Inflammatory macrophage treated with lipopolysaccharide for 4 hours (primary cell): ENCODE data around the gene PLEKHG1.

Source experiments
- DNase-seq: peaks from one replicate; pipeline ENCODE4 v3.0.0-alpha.2; 2020

Gene PLEKHG1

GRCh38 chr6:150622476-150622875 lies 22.8 kb downstream of the PLEKHG1 start:
- no peak for DNase-seq

- DNase-seq = peak; percentile 81
Observed at GRCh38 chr6:150622941-150623874, 23.5 kb downstream of the PLEKHG1 start.

DNA sequence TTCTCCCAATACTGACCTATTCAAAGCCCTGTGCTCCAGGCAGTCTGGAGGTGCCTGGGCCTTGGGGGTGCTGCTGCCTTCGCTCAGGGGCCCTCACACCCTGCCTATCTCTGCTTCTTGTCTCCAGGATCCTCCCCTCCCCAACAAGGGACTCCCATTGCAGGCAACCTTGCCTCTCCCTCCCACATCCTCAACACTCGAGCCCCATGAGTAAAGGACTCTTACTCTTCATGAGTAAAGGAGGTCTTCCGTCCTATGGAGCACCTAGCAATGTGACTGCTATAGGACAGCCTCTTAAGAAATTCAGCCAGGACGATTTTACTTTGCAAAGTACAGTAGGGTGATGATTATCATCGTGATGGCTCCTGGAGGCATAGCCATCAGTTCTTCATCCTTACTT lies 24.5 kb downstream of the PLEKHG1 start:
- DNase-seq = no peak

DNA sequence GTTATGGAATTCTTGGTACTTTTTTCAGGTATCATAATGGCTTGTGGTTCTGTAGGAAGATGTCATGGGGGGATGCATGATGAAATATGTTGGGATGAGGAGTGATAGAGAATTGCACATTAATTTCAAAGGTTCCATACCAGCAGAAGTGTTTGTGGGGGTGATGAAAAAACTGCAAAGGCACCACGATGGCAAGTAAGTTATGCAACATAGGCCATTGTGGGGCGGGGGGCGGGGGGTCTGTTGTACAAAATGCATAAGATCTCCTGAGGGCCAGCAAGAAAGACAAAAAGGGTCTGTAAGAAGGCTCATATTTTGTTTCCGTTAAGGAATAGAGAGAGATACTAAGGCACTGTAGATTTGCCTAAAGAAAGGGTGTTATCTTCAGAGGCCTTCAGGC lies 26.2 kb downstream of the PLEKHG1 start:
- no peak for DNase-seq

DNA sequence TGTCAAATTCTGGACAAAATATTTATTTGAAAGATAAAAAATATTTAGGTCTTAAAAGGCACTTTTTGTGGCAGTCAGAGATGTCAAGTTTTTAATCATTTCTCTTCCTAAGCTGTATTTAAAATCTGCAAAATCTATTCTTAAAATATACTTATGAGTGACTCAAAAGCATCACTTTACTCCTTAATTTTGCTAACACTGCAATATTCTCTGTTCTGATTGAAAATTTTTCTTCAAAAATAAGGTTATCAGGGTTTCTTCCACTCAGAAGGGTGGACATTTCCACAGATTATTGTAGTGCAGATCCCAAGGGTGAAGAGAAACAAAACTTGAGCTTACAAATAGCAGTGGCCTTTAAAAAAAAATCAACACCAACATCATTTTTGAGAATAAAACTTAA lies 27.5 kb downstream of the PLEKHG1 start:
- DNase-seq = no peak

DNA sequence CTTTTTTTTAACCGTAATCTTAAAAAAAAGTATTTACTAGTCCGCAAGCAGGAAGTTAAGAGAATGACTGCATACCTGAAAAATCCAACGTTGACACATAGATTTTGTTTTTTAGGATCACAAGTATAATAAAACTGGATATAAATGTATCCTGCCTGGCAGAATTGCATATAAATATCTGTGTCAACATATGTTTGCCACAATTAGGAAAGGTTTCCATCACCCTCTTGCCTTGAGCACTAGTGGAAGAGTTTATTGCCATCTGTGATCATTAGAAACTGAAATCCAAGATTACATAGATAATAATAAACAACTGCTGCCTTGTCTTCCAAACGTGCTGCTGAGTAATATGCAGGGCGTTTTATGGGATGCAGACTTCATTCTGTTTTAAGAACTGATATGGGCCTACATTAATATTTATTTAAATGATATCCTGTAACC lies 27.9 kb downstream of the PLEKHG1 start:
- DNase-seq = no peak

DNA sequence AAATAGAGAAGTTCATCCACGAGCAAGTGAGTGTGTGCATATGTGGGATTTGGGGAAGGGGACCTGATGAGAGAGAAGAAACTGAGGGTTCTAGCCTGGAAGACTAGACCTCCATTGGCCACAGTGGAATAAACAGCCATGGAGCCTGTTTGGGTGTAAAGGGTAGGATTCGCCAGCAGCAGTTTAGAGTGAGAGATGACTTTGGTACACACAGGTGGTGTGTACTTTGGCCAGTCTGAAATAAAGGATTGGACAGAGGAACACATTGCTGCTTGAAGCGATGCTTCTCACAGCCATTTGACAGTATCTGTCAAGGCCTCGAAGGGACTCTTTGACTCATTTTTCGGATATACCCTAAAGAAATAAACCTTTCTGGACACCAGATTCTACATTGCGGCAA lies 29.2 kb downstream of the PLEKHG1 start:
- DNase-seq = no peak

DNA sequence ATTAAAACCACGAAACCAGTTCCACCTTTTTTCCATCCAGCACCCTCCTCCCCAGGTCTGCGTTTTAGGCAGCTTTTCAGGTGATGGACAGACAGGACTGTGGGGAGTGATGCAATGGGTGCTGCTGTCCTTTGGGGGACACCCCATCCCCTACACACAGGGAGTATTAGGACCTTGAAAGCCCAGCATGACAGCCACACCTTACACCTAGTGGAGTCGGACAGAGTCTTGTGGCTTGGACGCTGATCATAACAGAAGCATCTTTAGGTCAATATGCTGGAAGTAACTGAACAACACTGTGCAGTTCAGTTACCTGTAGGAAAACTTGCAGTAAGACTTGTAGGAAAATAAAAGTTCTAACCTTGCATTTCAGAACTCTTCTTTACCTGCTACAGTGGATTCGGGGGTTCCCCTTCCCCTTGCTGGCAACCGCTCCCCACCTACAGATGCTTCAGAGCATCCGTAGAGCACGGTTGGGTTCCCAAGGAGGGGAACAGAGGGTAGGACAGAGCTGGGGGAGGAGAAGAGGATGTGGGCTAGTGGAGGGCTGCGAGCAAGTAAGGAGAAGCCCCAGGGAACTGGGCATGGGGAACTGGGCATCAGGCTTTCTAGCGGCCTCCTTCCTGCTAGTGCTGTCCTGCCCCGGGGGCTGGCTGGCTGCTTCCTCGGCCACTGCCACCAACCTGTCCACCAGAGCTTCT lies 31.7 kb downstream of the PLEKHG1 start:
- no peak for DNase-seq

- no peak for DNase-seq
Observed at GRCh38 chr6:150631984-150632642, 32.4 kb downstream of the PLEKHG1 start.

GRCh38 chr6:150632785-150633485 lies 33.2 kb downstream of the PLEKHG1 start:
- peak; percentile 61 for DNase-seq

- no peak for DNase-seq
Observed at GRCh38 chr6:150633486-150633834, 33.8 kb downstream of the PLEKHG1 start.

DNA sequence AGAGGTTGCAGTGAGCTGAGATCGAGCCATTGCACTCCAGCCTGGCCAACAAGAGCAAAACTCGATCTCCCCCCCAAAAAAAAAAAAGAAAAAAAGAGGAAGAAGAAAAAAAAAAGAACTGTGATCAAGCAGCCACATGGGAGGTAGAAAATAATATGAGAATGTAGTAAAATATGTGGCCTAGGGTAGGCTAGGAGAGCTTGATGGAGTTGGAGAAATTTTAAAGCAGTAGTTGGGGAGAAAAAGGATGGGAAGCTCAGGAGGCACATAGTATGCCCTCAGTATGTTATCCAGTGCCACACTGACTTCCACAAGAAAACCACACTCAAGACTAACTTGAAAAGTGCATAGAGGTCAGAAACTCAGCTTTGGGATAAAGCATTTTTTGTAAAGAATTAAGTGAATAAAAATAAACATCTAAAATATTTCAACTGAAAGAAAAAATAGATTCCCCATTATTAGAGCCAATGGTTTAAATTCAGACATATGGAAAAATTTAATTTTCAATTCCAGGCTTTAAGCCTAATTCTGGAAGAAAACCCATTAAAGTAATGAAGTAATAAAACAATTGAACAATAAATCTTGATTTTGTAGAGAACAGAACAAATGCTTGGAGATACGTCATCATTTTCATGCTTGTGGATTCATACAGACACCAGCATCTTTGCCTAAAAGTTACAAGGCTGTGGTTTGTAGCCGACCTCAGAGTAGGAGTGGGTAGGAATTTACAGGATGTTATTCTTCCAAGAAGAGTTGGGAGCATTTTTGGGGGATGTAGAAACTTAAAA lies 34.7 kb downstream of the PLEKHG1 start:
- no peak for DNase-seq

GRCh38 chr6:150634964-150635292 lies 35.2 kb downstream of the PLEKHG1 start:
- no peak for DNase-seq

- DNase-seq = no peak
Observed at GRCh38 chr6:150635906-150636514, 36.3 kb downstream of the PLEKHG1 start.

- DNase-seq = no peak
Observed at GRCh38 chr6:150636808-150637207, 37.1 kb downstream of the PLEKHG1 start.

DNA sequence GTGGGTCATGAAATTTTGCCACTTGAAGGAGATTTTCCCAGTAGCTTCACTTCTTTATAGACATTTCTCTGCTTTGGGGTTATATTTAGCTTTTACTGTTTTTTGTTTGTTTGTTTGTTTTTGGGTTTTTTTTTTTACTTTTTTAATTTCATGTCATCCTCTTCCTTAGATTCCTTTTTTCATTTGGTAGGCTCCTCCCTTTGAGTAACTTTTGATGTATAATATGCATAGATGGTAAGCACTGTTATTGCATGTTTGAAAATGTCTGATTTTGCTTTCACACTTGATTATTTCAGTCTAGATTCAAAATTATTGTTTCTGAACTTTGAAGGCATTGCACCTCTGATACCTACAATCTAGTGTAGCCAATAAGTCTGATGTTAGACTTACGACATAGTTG lies 37.6 kb downstream of the PLEKHG1 start:
- DNase-seq = no peak

GRCh38 chr6:150638267-150638666 lies 38.6 kb downstream of the PLEKHG1 start:
- DNase-seq = no peak

GRCh38 chr6:150638765-150639164 lies 39.1 kb downstream of the PLEKHG1 start:
- no peak for DNase-seq

DNA sequence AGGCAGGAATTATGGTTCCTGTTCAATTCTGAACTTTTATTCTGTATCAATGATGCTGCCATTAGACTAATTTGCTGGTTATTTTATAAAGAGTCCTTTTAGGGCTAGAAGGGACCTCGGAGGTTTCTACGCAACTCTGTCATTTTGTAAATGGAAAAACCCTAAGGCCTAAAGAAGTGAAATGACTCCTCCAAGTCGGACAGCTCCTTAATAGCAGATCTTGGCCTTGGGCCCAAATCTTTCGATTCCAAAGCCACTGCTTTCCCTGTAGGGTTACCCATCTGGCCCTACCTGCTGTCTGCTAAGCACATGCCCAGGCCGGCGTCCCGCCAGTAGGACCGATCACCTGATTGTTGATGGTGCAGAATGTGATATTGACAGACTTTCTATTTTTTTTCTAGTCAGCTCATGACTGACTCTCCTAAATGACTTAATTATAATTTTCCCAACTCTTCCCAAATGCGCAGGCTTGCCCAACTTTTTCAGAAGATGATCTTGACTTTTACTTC lies 40.2 kb downstream of the PLEKHG1 start:
- DNase-seq = no peak

DNA sequence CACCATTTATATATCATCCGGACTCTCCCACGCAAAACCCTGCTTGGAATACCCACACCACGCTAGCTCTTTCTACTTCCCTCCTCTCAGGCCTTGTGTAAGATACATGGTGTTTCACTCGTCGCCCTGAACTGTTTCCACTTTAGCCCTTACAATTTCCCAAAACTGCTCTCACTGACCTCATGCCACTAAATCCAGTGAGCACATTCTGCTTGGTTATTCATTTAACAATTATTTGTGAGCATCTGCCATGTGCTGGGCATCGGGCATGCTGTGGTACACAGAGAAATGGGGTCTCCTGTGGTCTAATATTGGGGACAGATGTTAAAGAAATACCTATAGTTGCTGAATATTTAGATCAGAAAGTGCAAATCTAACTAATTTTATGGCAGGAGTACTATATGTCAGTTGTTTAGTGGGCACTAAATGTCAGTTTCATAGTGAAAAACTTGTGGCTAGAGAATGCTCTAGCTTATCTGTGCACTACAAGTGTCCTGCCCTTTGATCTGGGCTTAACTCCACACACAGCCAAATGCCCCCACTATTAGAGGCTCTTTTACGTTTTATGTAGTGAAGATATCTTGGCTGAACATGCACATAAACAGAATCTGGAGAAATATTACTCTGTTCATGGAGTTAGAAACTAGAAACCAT lies 41.0 kb downstream of the PLEKHG1 start:
- DNase-seq = no peak
